Large intestine (tissue), 3 donors: ENCODE data around the gene IPPK. TPM values are rescaled to one million over a fixed set of nuclear protein-coding genes. Genes with fewer than 3 reads are reported as not detected.

Source experiments
- DNase-seq, 2 donors: peaks; one replicate each; pipeline versions ENCODE4 v3.0.0 to v3.0.0-alpha.2; 2013
- H3K27ac ChIP-seq: one replicate; pipeline ENCODE4 v1.5.1; 2013; ENCODE audit warnings: low read length
- H3K27me3 ChIP-seq: 2 replicates; pipeline ENCODE4 v1.6.1; 2013; ENCODE audit warnings: low read length; ENCODE audit not compliant: control insufficient read depth, insufficient read depth
- H3K36me3 ChIP-seq: 2 replicates; pipeline ENCODE4 v1.6.1; 2013; ENCODE audit warnings: low read length; ENCODE audit not compliant: control insufficient read depth, insufficient read depth
- H3K4me1 ChIP-seq: one replicate; pipeline ENCODE4 v1.6.1; 2013; ENCODE audit warnings: low read length; ENCODE audit not compliant: control insufficient read depth, insufficient read depth
- H3K4me3 ChIP-seq: one replicate; pipeline ENCODE4 v1.5.1; 2013; ENCODE audit warnings: low read length
- H3K9me3 ChIP-seq: one replicate; pipeline ENCODE4 v1.6.1; 2013; ENCODE audit warnings: mild to moderate bottlenecking, low read depth, low read length, moderate library complexity; ENCODE audit not compliant: control insufficient read depth
- WGBS: methylation state at CpG from one replicate; pipeline ENCODE4 v1.1.5; 2013; ENCODE audit warnings: low lambda C conversion rate; ENCODE audit not compliant: insufficient coverage; 5-methylcytosine and 5-hydroxymethylcytosine counted together
- polyA plus RNA-seq: library from polyadenylated mRNA; unstranded; fragments of 120-200 nt; gene quantifications from one replicate; pipeline ENCODE4 v1.2.1, GENCODE V29; 2013

The IPPK gene
- polyA plus RNA-seq, 1 donor, result 7.9 TPM

DNA sequence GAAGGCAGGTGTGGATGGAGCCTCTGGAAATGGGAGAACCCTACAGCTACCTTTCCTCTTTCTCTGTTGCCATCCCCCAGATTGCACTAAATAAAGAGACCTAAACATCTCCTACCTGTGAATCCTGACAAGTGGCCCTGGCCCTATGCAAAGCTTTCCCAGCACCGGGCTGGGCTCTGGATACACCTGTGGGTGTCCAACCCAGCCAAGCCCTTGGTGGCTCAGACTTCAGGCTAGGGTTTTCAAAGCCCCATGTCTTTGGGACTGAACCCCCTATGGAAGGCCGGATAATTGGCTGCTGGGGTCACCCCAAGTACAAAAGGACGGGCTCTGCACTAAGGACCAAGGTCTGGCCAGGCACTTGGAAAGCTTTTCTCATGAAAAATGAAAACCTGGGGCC lies 44.1 kb upstream of the IPPK start:
- no CpG with 5 or more reads among the region's 3 CpGs for WGBS
- no peak for DNase-seq
- no peaks in the 10 kb centered on the region for H3K4me1 ChIP-seq
- no peaks in the 10 kb centered on the region for H3K9me3 ChIP-seq
- H3K36me3 ChIP-seq, result peaks cover 82% of the 10 kb centered on the region
- H3K4me3 ChIP-seq, result no peak overlapping the region
- H3K27ac ChIP-seq, result no peak overlapping the region
- H3K27me3 ChIP-seq, result no peaks in the 10 kb centered on the region

DNA sequence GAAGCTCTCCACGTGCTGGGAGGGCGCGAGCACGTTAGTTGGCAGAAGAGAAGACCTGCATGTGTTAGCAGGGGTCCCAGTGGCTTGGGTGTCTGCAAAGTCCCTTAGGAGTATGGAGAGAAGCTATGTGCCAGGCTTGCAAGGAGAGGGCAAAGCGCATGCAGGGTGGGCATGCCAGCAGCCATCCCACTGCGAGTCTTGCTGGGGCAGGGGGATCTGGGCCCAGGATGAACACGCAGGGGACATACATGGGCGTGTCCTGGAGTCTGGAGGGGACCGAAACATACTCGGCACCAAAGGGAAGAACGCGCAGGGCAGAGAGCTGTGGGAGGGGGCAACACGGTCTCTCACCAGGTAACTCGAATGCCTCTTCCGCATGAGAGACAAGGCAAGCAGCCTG lies 43.6 kb upstream of the IPPK start:
- whole genome bisulfite sequencing, result no CpG with 5 or more reads among the region's 15 CpGs
- H3K36me3 ChIP-seq, result peaks cover 79% of the 10 kb centered on the region

DNA sequence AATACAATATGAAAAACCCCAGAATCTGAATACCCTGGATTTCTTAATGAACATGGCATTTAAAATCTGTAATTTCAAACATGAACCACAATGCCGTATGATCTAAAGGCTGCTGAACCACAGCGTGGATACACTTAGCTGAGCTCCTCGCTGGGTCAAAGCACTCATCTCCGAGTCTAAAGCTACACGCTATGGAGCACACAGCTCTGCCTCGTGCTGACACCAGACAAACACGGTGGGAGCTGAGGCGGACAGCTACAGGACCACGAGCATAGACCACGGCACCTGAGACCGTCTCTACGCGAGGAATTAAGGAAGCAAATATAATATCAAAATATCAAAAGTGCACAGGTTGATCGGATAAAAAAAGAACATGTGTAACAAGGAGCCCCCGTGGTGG lies 42.8 kb upstream of the IPPK start:
- no peak for DNase-seq
- Histone ChIP-seq H3K36me3 (peaks cover 71% of the 10 kb centered on the region), H3K27me3 (no peaks in the 10 kb centered on the region), H3K27ac (no peak overlapping the region), H3K4me1 (no peaks in the 10 kb centered on the region), H3K9me3 (no peaks in the 10 kb centered on the region), H3K4me3 (no peak overlapping the region)
- WGBS, result 100% methylated on average over 1 of the region's 15 CpGs

More for the DNA sequence above, 43.6 kb upstream of the IPPK start:
- no peaks in the 10 kb centered on the region for H3K4me1 ChIP-seq
- H3K4me3 ChIP-seq, result no peak overlapping the region
- H3K9me3 ChIP-seq, result no peaks in the 10 kb centered on the region
- no peak for DNase-seq
- H3K27ac ChIP-seq, result no peak overlapping the region
- no peaks in the 10 kb centered on the region for H3K27me3 ChIP-seq

DNA sequence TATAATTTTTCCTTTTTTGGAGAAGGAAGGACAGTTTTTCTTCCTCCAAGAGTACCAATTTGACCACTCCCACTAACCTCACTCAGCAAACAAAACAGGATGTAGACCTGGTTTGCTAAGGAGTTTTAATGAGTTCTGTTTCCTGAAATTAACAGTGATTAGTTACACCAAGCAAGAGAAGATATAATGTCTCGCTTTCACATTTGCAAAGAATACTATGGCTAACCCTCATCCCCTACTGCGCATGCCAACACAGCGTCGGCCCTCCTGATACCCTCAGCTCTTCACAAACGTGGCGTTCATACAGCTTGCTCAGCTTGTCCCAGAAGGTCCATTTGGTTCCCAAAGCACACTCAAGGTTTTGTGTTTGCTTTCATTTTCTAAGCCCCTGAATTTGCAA lies 41.9 kb upstream of the IPPK start:
- no CpG with 5 or more reads among the region's 6 CpGs for WGBS
- H3K27me3 ChIP-seq, result no peaks in the 10 kb centered on the region
- peaks cover 62% of the 10 kb centered on the region for H3K36me3 ChIP-seq
- no peak overlapping the region for H3K27ac ChIP-seq
- no peak for DNase-seq
- H3K9me3 ChIP-seq, result no peaks in the 10 kb centered on the region
- H3K4me1 ChIP-seq, result no peaks in the 10 kb centered on the region
- H3K4me3 ChIP-seq, result no peak overlapping the region

DNA sequence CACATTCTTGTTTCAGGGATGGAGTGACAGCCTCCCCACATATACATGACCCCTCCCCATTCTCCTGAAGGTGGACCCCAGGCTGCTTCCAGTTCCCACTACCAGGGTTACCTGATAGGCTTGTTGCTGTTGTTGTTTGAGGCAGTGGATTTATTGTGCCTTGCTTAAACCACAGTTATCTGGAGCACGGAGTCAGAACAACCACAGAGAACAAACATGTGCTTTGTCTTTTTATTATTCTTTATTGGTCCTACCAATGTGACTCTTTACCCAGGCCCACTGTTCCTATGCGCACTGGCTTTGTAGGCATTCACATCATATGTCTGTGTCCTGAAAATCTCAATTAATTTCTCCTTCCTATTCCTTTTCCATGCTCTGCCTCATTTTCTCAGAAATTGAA lies 41.2 kb upstream of the IPPK start:
- DNase-seq, result no peak
- Histone ChIP-seq H3K4me3 (no peak overlapping the region), H3K9me3 (no peaks in the 10 kb centered on the region), H3K27ac (no peak overlapping the region), H3K27me3 (no peaks in the 10 kb centered on the region), H3K4me1 (no peaks in the 10 kb centered on the region), H3K36me3 (peaks cover 59% of the 10 kb centered on the region)
- 100% methylated on average over 1 of the region's 2 CpGs for WGBS

DNA sequence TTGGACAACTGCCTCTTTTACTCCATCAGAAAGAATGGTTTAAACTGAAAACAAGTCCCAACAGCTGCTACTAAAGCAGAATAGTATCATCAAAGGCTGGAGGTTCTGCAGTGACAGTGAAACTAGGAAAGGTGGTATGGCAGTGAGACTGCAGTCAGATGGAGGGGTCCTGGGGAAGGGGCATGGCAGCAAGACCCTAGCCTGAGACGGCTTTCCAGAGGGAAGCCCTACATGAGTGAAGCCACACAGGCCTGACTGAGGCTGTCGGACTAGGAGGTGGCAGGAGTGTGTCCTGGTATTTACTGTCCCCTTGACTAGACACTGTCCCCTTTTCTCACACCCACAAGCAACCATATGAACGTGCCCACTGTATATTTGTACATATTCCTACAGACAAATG lies 40.4 kb upstream of the IPPK start:
- no peak for DNase-seq
- H3K27me3 ChIP-seq, result no peaks in the 10 kb centered on the region
- H3K4me1 ChIP-seq, result no peaks in the 10 kb centered on the region
- no peak overlapping the region for H3K4me3 ChIP-seq
- peaks cover 52% of the 10 kb centered on the region for H3K36me3 ChIP-seq
- no peaks in the 10 kb centered on the region for H3K9me3 ChIP-seq
- H3K27ac ChIP-seq, result no peak overlapping the region
- no CpG with 5 or more reads among the region's 3 CpGs for WGBS

DNA sequence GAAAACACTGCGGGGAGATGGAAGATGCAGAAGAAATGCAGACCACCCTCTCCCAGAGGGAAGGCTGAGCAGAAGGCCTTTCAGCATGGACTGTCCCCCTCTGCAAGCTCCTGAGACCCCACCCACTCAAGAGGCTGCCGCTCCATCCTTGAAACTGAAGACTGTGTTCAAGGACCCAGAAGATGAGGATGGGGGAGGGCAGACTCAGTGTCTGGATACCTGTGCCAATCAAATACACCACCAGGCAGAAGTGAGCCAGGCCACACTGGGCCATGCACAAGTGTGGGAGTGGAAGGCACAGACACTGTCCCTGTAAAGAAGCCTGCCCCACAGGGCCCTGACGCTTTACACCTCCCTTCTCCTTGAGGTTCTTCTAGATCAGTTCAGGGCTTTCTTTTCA lies 40.0 kb upstream of the IPPK start:
- no peaks in the 10 kb centered on the region for H3K4me1 ChIP-seq
- H3K27ac ChIP-seq, result no peak overlapping the region
- no CpG with 5 or more reads among the region's 3 CpGs for WGBS
- H3K27me3 ChIP-seq, result no peaks in the 10 kb centered on the region
- no peak for DNase-seq
- peaks cover 48% of the 10 kb centered on the region for H3K36me3 ChIP-seq
- no peak overlapping the region for H3K4me3 ChIP-seq
- no peaks in the 10 kb centered on the region for H3K9me3 ChIP-seq

DNA sequence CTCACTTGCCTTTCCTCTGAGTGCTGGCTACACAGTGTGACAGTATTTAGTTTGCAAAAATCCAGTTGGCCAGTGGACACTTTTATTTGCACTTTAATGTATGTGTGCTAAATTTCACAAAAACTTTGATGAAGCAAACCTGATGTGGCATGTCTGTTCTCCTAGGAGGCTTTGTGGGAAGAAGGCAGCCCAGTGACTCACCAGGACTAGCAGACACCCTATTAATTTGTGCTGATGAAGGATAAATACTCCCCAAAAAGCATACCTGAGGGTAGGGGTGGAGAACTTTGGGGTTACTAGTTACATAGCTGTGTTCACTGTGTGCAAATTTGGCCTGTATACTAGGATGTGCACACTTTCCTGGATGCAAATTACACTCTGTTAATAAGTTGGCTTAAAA lies 39.3 kb upstream of the IPPK start:
- no peak overlapping the region for H3K4me3 ChIP-seq
- no peaks in the 10 kb centered on the region for H3K27me3 ChIP-seq
- no peaks in the 10 kb centered on the region for H3K9me3 ChIP-seq
- no peak overlapping the region for H3K27ac ChIP-seq
- DNase-seq, result no peak
- H3K4me1 ChIP-seq, result no peaks in the 10 kb centered on the region
- peaks cover 41% of the 10 kb centered on the region for H3K36me3 ChIP-seq

DNA sequence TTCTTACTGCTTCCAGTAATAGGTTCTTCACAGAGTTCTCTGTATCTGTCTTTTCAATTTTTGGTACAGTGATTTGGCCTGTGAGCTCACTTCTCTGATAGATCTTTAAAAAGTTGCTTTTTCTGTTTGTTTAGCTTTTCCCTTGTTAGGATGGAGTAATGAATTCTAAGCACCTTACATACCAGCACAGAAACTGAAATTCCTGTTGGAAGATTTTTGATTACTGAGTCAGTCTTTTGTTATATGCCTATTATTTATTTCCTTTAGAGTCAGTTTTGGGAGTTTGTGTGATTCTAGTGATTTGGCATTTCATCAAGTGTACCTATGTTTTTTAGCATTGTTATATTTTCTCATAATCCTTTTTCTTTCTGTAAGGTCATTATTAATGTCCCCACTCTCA lies 37.6 kb upstream of the IPPK start:
- Histone ChIP-seq H3K4me3 (no peak overlapping the region), H3K27ac (no peak overlapping the region), H3K36me3 (peaks cover 25% of the 10 kb centered on the region), H3K9me3 (no peaks in the 10 kb centered on the region), H3K27me3 (no peaks in the 10 kb centered on the region), H3K4me1 (no peaks in the 10 kb centered on the region)
- no peak for DNase-seq

DNA sequence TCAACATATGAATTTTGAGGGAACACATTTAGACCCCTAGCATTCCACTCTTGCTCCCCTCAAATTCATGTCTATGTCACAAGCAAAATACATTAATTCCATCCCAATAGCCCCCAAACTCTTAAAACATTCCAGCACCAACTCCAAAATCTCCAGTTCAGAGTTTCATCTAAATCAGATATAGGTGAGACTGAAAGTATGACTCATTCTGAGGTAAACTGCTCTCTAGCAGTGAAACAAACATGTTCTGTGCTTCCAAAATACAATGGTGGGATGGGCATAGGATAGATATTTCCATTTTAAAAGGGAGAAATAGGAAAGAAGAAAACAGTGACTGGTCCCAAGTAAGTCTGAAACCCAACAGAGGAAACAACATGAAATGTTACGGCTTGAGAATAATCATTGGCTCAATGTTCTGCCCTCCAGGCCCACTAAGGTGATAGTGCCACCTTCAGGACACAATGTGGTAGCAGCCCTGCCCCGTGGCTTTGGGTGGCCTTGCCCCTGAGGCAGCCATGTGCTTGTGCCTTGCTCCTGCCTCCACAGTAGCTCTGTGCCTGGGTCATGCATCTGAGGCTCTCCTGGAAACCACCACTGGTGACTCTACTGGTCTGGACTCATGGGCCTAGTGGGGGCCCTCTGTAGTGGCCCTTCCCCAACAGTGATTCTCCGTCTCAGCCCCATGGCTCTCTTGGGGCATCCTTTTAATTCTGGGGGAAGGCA lies 36.4 kb upstream of the IPPK start:
- no CpG with 5 or more reads among the region's 3 CpGs for WGBS
- Histone ChIP-seq H3K4me1 (no peaks in the 10 kb centered on the region), H3K27me3 (no peaks in the 10 kb centered on the region), H3K4me3 (no peak overlapping the region), H3K9me3 (no peaks in the 10 kb centered on the region), H3K36me3 (peaks cover 20% of the 10 kb centered on the region), H3K27ac (no peak overlapping the region)
- no peak for DNase-seq

DNA sequence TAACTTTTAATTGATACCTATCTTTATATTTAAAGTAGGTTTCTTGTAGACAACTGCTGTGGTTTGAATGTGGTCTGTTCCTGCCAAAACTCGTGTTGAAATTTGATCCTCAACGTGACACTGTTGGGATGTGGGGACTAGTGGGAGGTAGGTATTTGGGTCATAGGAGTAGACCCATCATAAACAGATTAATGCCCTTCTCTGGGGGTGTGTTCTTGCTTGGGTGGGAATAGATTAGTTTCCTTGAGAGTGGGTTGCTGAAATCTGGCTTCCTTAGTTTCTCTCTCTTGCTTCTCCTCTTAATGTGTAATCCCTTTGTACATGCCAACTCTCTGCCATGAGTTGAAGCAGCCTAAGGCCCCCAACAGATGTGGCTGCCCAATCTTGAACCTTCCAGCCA lies 34.6 kb upstream of the IPPK start:
- no peak for DNase-seq

More for the DNA sequence above, 34.6 kb upstream of the IPPK start:
- Histone ChIP-seq H3K4me1 (no peaks in the 10 kb centered on the region), H3K27me3 (no peaks in the 10 kb centered on the region), H3K4me3 (no peak overlapping the region), H3K27ac (no peak overlapping the region), H3K9me3 (no peaks in the 10 kb centered on the region), H3K36me3 (peaks cover 3% of the 10 kb centered on the region)
- no CpG with 5 or more reads among the region's 2 CpGs for WGBS
